HG02870 (cell line): ENCODE measurements around the gene DLGAP4.

Experiments
- ATAC-seq: cut with Tn5 transposase; IDR thresholded peaks from one replicate; pipeline ENCODE4 v1.9.1; 2021; ENCODE audit warnings: mild to moderate bottlenecking, moderate library complexity; ENCODE audit not compliant: unreplicated experiment

The DLGAP4 gene

DNA sequence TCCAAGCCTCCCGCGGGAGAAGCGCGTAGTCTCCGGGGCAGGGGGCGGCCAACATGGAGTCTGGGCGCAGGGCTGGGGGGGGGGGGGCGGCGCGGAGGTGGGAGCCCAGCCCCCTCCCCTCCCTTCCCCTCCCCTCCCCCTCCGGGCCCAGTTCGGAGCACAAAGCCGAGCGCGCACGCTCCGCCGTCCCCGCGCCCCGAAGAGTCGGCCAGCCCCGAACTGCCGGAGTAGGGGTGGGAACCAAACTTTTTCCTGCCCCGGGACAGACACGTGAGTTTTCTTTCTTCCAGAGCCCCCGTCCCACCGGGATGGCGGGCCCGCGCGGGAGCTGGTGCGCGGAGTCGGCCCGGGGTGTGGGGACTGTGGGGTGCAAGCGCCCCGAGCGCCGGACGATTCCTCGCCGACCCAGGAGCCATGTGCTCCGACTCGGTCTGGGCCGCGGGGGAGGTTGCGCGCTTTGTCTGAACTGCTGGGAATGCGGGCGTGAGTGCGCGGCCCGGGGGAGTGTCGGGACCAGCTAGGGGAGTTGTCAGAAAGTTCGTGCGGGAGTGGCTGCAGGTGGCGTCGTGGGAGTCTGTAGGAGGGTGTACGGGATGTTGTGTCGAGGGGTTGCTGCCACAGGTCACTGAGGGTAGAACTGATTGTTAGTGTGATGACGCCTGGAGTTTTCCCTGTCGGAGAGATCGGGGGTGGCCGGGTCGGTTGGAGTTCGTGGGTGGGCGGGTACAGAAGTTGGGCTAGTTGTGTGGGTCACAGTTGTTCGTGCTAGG, 268.4 kb downstream of the DLGAP4 start:
- no peak for ATAC-seq

DNA sequence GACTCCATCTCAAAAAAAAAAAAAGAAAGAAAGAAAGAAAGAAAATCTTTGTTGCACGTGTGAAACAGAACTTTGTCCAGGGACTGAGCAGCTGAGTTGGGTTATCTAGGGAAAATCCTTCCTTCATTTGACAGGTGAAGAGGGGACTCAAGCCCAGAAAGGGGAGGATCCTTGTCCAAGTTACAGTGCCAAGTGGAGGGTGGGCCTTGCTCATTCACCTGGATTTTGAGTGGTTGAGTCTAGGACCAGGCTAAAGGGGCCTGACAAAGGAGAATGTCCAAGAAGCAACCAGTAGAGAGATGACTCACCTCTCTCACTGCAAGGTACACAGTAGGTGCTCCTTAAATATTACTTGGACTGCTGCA, 269.9 kb downstream of the DLGAP4 start:
- ATAC-seq = no peak
